OCI-LY3 (cell line): ENCODE measurements around the gene IRAK1.

Experiments
- H2AFZ ChIP-seq: fragments of 200-600, 300-600 bp; shearing (Covaris generic); 2 replicates; pipeline ENCODE4 v1.6.0; 2014; ENCODE audit warnings: antibody characterized with exemption, low read depth, low read length
- H3K27ac ChIP-seq: fragments of 200-600, 300-600 bp; sonication (generic); 2 replicates; pipeline ENCODE4 v1.5.1; 2014; ENCODE audit warnings: mild to moderate bottlenecking, low read length, moderate library complexity, mixed read lengths
- H3K27me3 ChIP-seq: fragments of 200-600, 300-600 bp; sonication (generic); 2 replicates; pipeline ENCODE4 v1.6.1; 2014; ENCODE audit warnings: low read depth, low read length, mixed read lengths
- H3K36me3 ChIP-seq: fragments of 200-600, 300-600 bp; sonication (generic); replicated peaks from 2 replicates; pipeline ENCODE3; 2014; ENCODE audit warnings: low read depth, low read length, mixed read lengths
- H3K4me1 ChIP-seq: fragments of 300-600, 200-600 bp; sonication (generic); 2 replicates; pipeline ENCODE4 v1.6.1; 2014; ENCODE audit warnings: low read length, mixed read lengths
- H3K4me2 ChIP-seq: fragments of 200-600, 300-600 bp; sonication (generic); 2 replicates; pipeline ENCODE4 v1.6.1; 2014; ENCODE audit warnings: low read length, mixed read lengths
- H3K4me3 ChIP-seq: fragments of 300-600, 200-600 bp; sonication (generic); 2 replicates; pipeline ENCODE4 v1.5.1; 2014; ENCODE audit warnings: antibody characterized with exemption, mild to moderate bottlenecking, low read length, moderate library complexity
- H3K79me2 ChIP-seq: fragments of 300-600, 200-600 bp; shearing (Covaris generic); 2 replicates; pipeline ENCODE4 v1.6.1; 2014; ENCODE audit warnings: mild to moderate bottlenecking, low read length, mixed read lengths
- H3K9ac ChIP-seq: fragments of 300-600, 200-600 bp; shearing (Covaris generic); 2 replicates; pipeline ENCODE4 v1.6.0; 2014; ENCODE audit warnings: mild to moderate bottlenecking, low read length, moderate library complexity
- H3K9me3 ChIP-seq: fragments of 200-600, 300-600 bp; shearing (Covaris generic); 2 replicates; pipeline ENCODE4 v1.6.1; 2014; ENCODE audit warnings: low read length, mixed read lengths; ENCODE audit not compliant: insufficient read depth
- H4K20me1 ChIP-seq: fragments of 200-600, 300-600 bp; sonication (generic); 2 replicates; pipeline ENCODE4 v1.6.1; 2016; ENCODE audit warnings: low read length, mixed read lengths; ENCODE audit not compliant: insufficient read depth
- CTCF ChIP-seq: fragments of 200-600, 300-600 bp; sonication (generic); IDR thresholded peaks from 2 replicates; pipeline ENCODE4 v1.5.1; 2014; ENCODE audit warnings: antibody characterized with exemption, low read length, low read depth
- EZH2phosphoT487 ChIP-seq: fragments of 200-600 bp; shearing (Covaris generic); IDR thresholded peaks from 2 replicates; pipeline ENCODE4 v1.6.1; 2018; ENCODE audit warnings: antibody characterized with exemption, mixed run types, low read depth

IRAK1 gene

GRCh38 chrX:154049209-154050112 is 29.8 kb upstream of the IRAK1 start:
- Histone ChIP-seq H4K20me1 (peaks cover 9% of the 10 kb centered on the region), H3K4me1 (no peaks in the 10 kb centered on the region), H3K4me2 (no peak overlapping the region), H3K79me2 (peaks cover 16% of the 10 kb centered on the region), H3K27ac (no peak overlapping the region), H2AFZ (no peak overlapping the region), H3K9me3 (no peaks in the 10 kb centered on the region), H3K36me3 (peaks cover under 1% of the 10 kb centered on the region), H3K27me3 (no peaks in the 10 kb centered on the region), H3K9ac (no peak overlapping the region), H3K4me3 (no peak overlapping the region)
- no peak for TF ChIP-seq CTCF

- no peak overlapping the region for H3K9ac ChIP-seq
- H3K27ac ChIP-seq: no peak overlapping the region
- peaks cover 14% of the 10 kb centered on the region for H3K79me2 ChIP-seq
- H3K9me3 ChIP-seq: no peaks in the 10 kb centered on the region
- H2AFZ ChIP-seq: no peak overlapping the region
- H3K36me3 ChIP-seq: peaks cover 3% of the 10 kb centered on the region
- H3K4me1 ChIP-seq: no peaks in the 10 kb centered on the region
- H3K4me2 ChIP-seq: no peak overlapping the region
- H3K4me3 ChIP-seq: no peak overlapping the region
- H4K20me1 ChIP-seq: peaks cover 9% of the 10 kb centered on the region
- TF ChIP-seq CTCF (no peak), EZH2phosphoT487 (no peak)
- no peaks in the 10 kb centered on the region for H3K27me3 ChIP-seq
These were observed 28.7 kb upstream of the IRAK1 start for GRCh38 chrX:154048398-154048797.

DNA sequence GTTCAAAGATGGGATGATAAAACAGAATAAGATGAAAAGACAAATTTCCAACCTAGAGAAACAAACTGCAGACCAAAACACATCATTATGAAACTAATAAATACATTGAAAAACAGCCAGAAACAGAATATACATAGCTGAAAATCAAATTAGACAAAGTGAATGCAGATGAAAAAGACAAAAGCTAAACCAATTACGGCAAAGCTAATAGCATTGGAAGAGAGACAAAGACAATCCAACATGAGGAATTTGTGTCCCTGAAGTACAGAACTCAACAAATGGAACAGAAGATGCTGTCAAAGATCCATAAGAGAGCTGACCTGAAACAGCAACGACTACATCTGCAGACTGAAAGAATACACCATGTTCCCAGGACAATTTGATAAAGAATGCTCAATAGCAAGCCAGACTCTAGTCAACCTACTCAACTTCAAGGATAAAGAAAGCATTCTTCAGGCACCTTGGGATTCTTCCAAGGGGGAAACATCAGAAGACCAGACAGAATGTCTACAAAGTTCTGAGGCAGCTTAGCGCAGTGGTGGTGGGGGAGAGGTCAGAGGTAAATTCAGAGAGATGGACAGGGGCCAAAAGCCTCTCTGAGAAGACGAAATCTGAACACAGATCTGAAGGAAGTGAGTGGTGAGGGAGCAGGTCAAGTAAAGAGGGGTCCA is 27.4 kb upstream of the IRAK1 start:
- H3K4me2 ChIP-seq: no peak overlapping the region
- no peak overlapping the region for H3K27ac ChIP-seq
- H3K4me3 ChIP-seq: no peak overlapping the region
- H3K9me3 ChIP-seq: no peaks in the 10 kb centered on the region
- H3K36me3 ChIP-seq: peaks cover 3% of the 10 kb centered on the region
- no peak for TF ChIP-seq CTCF
- no peak for TF ChIP-seq EZH2phosphoT487
- H3K9ac ChIP-seq: no peak overlapping the region
- no peaks in the 10 kb centered on the region for H3K4me1 ChIP-seq
- H3K79me2 ChIP-seq: peaks cover 10% of the 10 kb centered on the region
- H3K27me3 ChIP-seq: no peaks in the 10 kb centered on the region
- no peak overlapping the region for H2AFZ ChIP-seq
- H4K20me1 ChIP-seq: peaks cover 9% of the 10 kb centered on the region

- peaks cover 7% of the 10 kb centered on the region for H4K20me1 ChIP-seq
These were observed 26.5 kb upstream of the IRAK1 start for GRCh38 chrX:154046031-154046781.

More at GRCh38 chrX:154046031-154046781, 26.5 kb upstream of the IRAK1 start:
- no peak overlapping the region for H3K9ac ChIP-seq
- no peak overlapping the region for H3K4me3 ChIP-seq
- no peak overlapping the region for H3K4me2 ChIP-seq
- peaks cover 8% of the 10 kb centered on the region; the same call in 1 of the 2 replicates for H3K79me2 ChIP-seq
- TF ChIP-seq EZH2phosphoT487 (no peak), CTCF (no peak)
- H3K27me3 ChIP-seq: no peaks in the 10 kb centered on the region
- peaks cover 3% of the 10 kb centered on the region for H3K36me3 ChIP-seq
- no peak overlapping the region for H2AFZ ChIP-seq
- H3K27ac ChIP-seq: no peak overlapping the region
- no peaks in the 10 kb centered on the region for H3K4me1 ChIP-seq
- H3K9me3 ChIP-seq: no peaks in the 10 kb centered on the region
